OCI-LY7 (cell line): ENCODE data around the gene IQGAP3. TPM values are rescaled to one million over a fixed set of nuclear protein-coding genes. Genes with fewer than 3 reads are reported as not detected.

Experiments
- BruUV-seq: library from RNA; stranded (reverse); fragments of 400-500 nt; replicated peaks from 2 replicates; lab custom pipeline; 2021; lab: Mats Ljungman, UMichigan
- CTCF ChIA-PET: fragments of 300-600 bp; sonication (Branson Sonifier 250); formaldehyde crosslinking; loops from one replicate; lab custom pipeline; 2022; ENCODE audit warnings: antibody characterized with exemption; ENCODE audit not compliant: unreplicated experiment; lab: Charles Lee
- POLR2A ChIA-PET: fragments of 300-600 bp; sonication (Branson Sonifier 250); formaldehyde crosslinking; loops from one replicate; lab custom pipeline; 2022; ENCODE audit warnings: antibody characterized with exemption; lab: Charles Lee
- DNase-seq: peaks from one replicate; pipeline ENCODE4 v3.0.0-alpha.2; 2015; ENCODE audit warnings: low spot score
- H2AFZ ChIP-seq: fragments of 200-600 bp; sonication (generic), shearing (Covaris generic); 2 replicates; pipeline ENCODE4 v1.6.1; 2014; ENCODE audit warnings: mild to moderate bottlenecking, antibody characterized with exemption, low read length, moderate library complexity
- H3K27ac ChIP-seq: fragments of 200-600 bp; sonication (generic); 2 replicates; pipeline ENCODE4 v1.5.1; 2014; ENCODE audit warnings: mixed run types, low read depth, mild to moderate bottlenecking, moderate library complexity, low read length, inconsistent platforms; ENCODE audit not compliant: poor library complexity, severe bottlenecking
- H3K36me3 ChIP-seq: fragments of 200-600 bp; sonication (generic); 2 replicates; pipeline ENCODE4 v1.6.1; 2014; ENCODE audit warnings: mild to moderate bottlenecking, antibody characterized with exemption, low read length, moderate library complexity, mixed read lengths; ENCODE audit not compliant: insufficient read depth
- H3K4me1 ChIP-seq: fragments of 200-600 bp; sonication (generic); 2 replicates; pipeline ENCODE4 v1.5.1; 2014; ENCODE audit warnings: mild to moderate bottlenecking, low read length; ENCODE audit not compliant: insufficient read depth, poor library complexity, severe bottlenecking
- H3K4me2 ChIP-seq: fragments of 200-600 bp; sonication (generic); 2 replicates; pipeline ENCODE4 v1.6.1; 2014; ENCODE audit warnings: mild to moderate bottlenecking, low read length
- H3K4me3 ChIP-seq: fragments of 200-600 bp; sonication (generic); 2 replicates; pipeline ENCODE4 v1.5.1; 2014; ENCODE audit warnings: mild to moderate bottlenecking, low read depth, low read length; ENCODE audit not compliant: poor library complexity, severe bottlenecking
- H3K79me2 ChIP-seq: fragments of 200-600 bp; sonication (generic); 2 replicates; pipeline ENCODE4 v1.6.1; 2016; ENCODE audit warnings: low read depth, mild to moderate bottlenecking, low read length, moderate library complexity, mixed read lengths; ENCODE audit not compliant: insufficient read depth
- H3K9me2 ChIP-seq: fragments of 200-600 bp; sonication (generic); 2 replicates; pipeline ENCODE4 v1.6.1; 2016; ENCODE audit warnings: mild to moderate bottlenecking, low read length, mixed read lengths; ENCODE audit not compliant: insufficient read depth
- H3K9me3 ChIP-seq: fragments of 200-600 bp; sonication (generic); 2 replicates; pipeline ENCODE4 v1.6.1; 2014; ENCODE audit warnings: mild to moderate bottlenecking, mixed run types, low read length, mixed read lengths
- H4K20me1 ChIP-seq: fragments of 200-600 bp; sonication (generic); 2 replicates; pipeline ENCODE4 v1.6.1; 2014; ENCODE audit warnings: mild to moderate bottlenecking, antibody characterized with exemption, low read length, moderate library complexity, mixed read lengths; ENCODE audit not compliant: insufficient read depth
- CTCF ChIP-seq: fragments of 200-600 bp; sonication (generic); conservative IDR thresholded peaks from 2 replicates; pipeline ENCODE4 v1.5.1; 2014; ENCODE audit warnings: mild to moderate bottlenecking, antibody characterized with exemption, low read length, moderate library complexity, mixed read lengths
- EZH2phosphoT487 ChIP-seq: fragments of 200-600 bp; sonication (generic); IDR thresholded peaks from 2 replicates; pipeline ENCODE4 v1.6.1; 2018; ENCODE audit warnings: low read depth, borderline replicate concordance, mild to moderate bottlenecking, mixed run types, antibody characterized with exemption, low read length, moderate library complexity, mixed read lengths
- intact Hi-C: fragments of 100-400 bp; cut with micrococcal nuclease; formaldehyde crosslinking; loops from one replicate; pipeline ENCODE4 v1.10.0; 2022; ENCODE audit not compliant: unreplicated experiment
- total RNA-seq, 2 experiments: library from RNA; depleted of rRNA in 1 of 2; stranded (reverse); fragments of >200 nt in 1 of 2; shearing (Covaris generic) in 1 of 2; gene quantifications; 2 replicates each; pipeline ENCODE4 v1.2.3, GENCODE V29; 2014 to 2022

Gene IQGAP3
- total RNA-seq, 2 experiments from 2014 or later = 22.4 to 28.7 TPM

- no peaks in the 10 kb centered on the region for H3K9me2 ChIP-seq
- peaks cover 24% of the 10 kb centered on the region for H3K36me3 ChIP-seq
- peak; percentile 42 for DNase-seq
- no peaks in the 10 kb centered on the region for H3K9me3 ChIP-seq
- no peak overlapping the region; the same call in 1 of the 2 replicates for H2AFZ ChIP-seq
- peak overlapping the region; percentile 98 for H3K4me3 ChIP-seq
- H4K20me1 ChIP-seq = no peaks in the 10 kb centered on the region
- no peak for TF ChIP-seq CTCF
- no peak for TF ChIP-seq EZH2phosphoT487
- intact Hi-C loops = loop anchor here (5.0 to 10.0 kb wide), 2 partner anchors 252 to 345 kb away; partner anchors contain the start of gene HDGF
- H3K79me2 ChIP-seq = peaks cover 51% of the 10 kb centered on the region
- ChIA-PET CTCF (interaction anchor here (0.9 to 2.9 kb wide), 3 partner anchors 11 to 89 kb away, joined by 3 to 27 read pairs (median 3); partner anchors contain the start of gene NAXE), POLR2A (interaction anchor here (0.9 to 8.9 kb wide), 6 partner anchors 11 to 45 kb away, joined by 3 to 179 read pairs (median 5); no protein-coding TSS in a partner anchor)
- H3K27ac ChIP-seq = peak overlapping the region; percentile 98
- H3K4me1 ChIP-seq = peaks cover 65% of the 10 kb centered on the region
- peak overlapping the region; percentile 76 for H3K4me2 ChIP-seq
- no TSS peak for BruUV-seq
Observed at GRCh38 chr1:156502391-156502893, 69.9 kb downstream of the IQGAP3 start.

- H3K36me3 ChIP-seq = peaks cover 38% of the 10 kb centered on the region
- peak; percentile 94 for DNase-seq
- TF ChIP-seq CTCF (peak; percentile 82), EZH2phosphoT487 (no peak)
- TSS peak; percentile 86 for BruUV-seq
- intact Hi-C loops = loop anchor here (1.0 to 10.0 kb wide), 4 partner anchors 9 to 344 kb away; partner anchors contain the start of gene HDGF
- no peaks in the 10 kb centered on the region for H3K9me2 ChIP-seq
- H3K79me2 ChIP-seq = peaks cover 58% of the 10 kb centered on the region
- peaks cover 66% of the 10 kb centered on the region for H3K4me1 ChIP-seq
- H3K4me3 ChIP-seq = peak overlapping the region; percentile 98
- H3K27ac ChIP-seq = peak overlapping the region; percentile 98
- H2AFZ ChIP-seq = no peak overlapping the region
- POLR2A ChIA-PET = interaction anchor here (0.5 to 8.9 kb wide), 18 partner anchors 9 to 737 kb away, joined by 3 to 179 read pairs (median 3); partner anchors contain the start of gene TTC24
- CTCF ChIA-PET = interaction anchor here (0.5 to 2.9 kb wide), 9 partner anchors 10 to 184 kb away, joined by 3 to 27 read pairs (median 4); no protein-coding TSS in a partner anchor
- H3K4me2 ChIP-seq = peak overlapping the region; percentile 76
- no peaks in the 10 kb centered on the region for H4K20me1 ChIP-seq
- H3K9me3 ChIP-seq = no peaks in the 10 kb centered on the region
Observed at GRCh38 chr1:156500793-156501506, 71.4 kb downstream of the IQGAP3 start.
